HepG2 (cell line): ENCODE data around the gene ZNF554. TPM values are rescaled to one million over a fixed set of nuclear protein-coding genes. Genes with fewer than 3 reads are reported as not detected.

Experiments
- CENPX ChIP-seq: sonication (generic); formaldehyde crosslinking; IDR thresholded peaks from 2 replicates; pipeline ENCODE4 v1.9.0; 2021; ENCODE audit warnings: mild to moderate bottlenecking, missing genetic modification reagents, moderate library complexity
- E2F1 ChIP-seq: sonication (generic); formaldehyde crosslinking; IDR thresholded peaks from 2 replicates; pipeline ENCODE4 v1.5.0; 2020; ENCODE audit warnings: missing genetic modification reagents
- HOXA9 ChIP-seq: sonication (generic); formaldehyde crosslinking; IDR thresholded peaks from 2 replicates; pipeline ENCODE4 v1.8.1; 2022; ENCODE audit warnings: missing genetic modification reagents, mild to moderate bottlenecking, moderate library complexity, borderline replicate concordance
- JUN ChIP-seq: sonication (generic); formaldehyde crosslinking; IDR thresholded peaks from 2 replicates; pipeline ENCODE4 v1.4.0; 2020; ENCODE audit warnings: mild to moderate bottlenecking, missing genetic modification reagents
- MAF1 ChIP-seq: sonication (generic); formaldehyde crosslinking; IDR thresholded peaks from 2 replicates; pipeline ENCODE4 v1.5.0; 2020; ENCODE audit warnings: missing genetic modification reagents, borderline replicate concordance
- MBD4 ChIP-seq: IDR thresholded peaks from 2 replicates; pipeline ENCODE4 v1.6.1; 2012; ENCODE audit warnings: low read length, inconsistent platforms, borderline replicate concordance
- MTF2 ChIP-seq: sonication (generic); formaldehyde crosslinking; IDR thresholded peaks from 2 replicates; pipeline ENCODE4 v1.5.0; 2020; ENCODE audit warnings: missing genetic modification reagents, borderline replicate concordance
- STAT5B ChIP-seq: sonication (generic); formaldehyde crosslinking; IDR thresholded peaks from 2 replicates; pipeline ENCODE4 v1.4.0; 2020; ENCODE audit warnings: missing genetic modification reagents
- ZBTB46 ChIP-seq: sonication (generic); formaldehyde crosslinking; IDR thresholded peaks from 2 replicates; pipeline ENCODE4 v1.4.0; 2020; ENCODE audit warnings: mild to moderate bottlenecking, missing genetic modification reagents, borderline replicate concordance
- ZNF256 ChIP-seq: sonication (generic); formaldehyde crosslinking; conservative IDR thresholded peaks from 2 replicates; pipeline ENCODE4 v1.4.0; 2020; ENCODE audit warnings: missing genetic modification reagents
- ZNF276 ChIP-seq: sonication (generic); formaldehyde crosslinking; IDR thresholded peaks from 2 replicates; pipeline ENCODE4 v1.4.0; 2020; ENCODE audit warnings: mild to moderate bottlenecking, low read depth, missing genetic modification reagents
- ZNF430 ChIP-seq: sonication (generic); formaldehyde crosslinking; IDR thresholded peaks from 2 replicates; pipeline ENCODE4 v1.9.0; 2021; ENCODE audit warnings: mild to moderate bottlenecking, missing genetic modification reagents
- ZNF496 ChIP-seq: sonication (generic); formaldehyde crosslinking; IDR thresholded peaks from 2 replicates; pipeline ENCODE4 v1.8.1; 2023; ENCODE audit warnings: mild to moderate bottlenecking, moderate library complexity, missing genetic modification reagents; ENCODE audit not compliant: insufficient replicate concordance
- ZNF747 ChIP-seq: sonication (generic); formaldehyde crosslinking; IDR thresholded peaks from 2 replicates; pipeline ENCODE4 v1.8.1; 2023; ENCODE audit warnings: missing genetic modification reagents, mild to moderate bottlenecking, borderline replicate concordance
- ZNF776 ChIP-seq: sonication (generic); formaldehyde crosslinking; IDR thresholded peaks from 2 replicates; pipeline ENCODE4 v1.4.0; 2020; ENCODE audit warnings: mild to moderate bottlenecking, missing genetic modification reagents
- ZNF792 ChIP-seq: IDR thresholded peaks from 2 replicates; pipeline ENCODE4 v1.6.1; 2016
- polyA plus RNA-seq, 8 experiments: library from polyadenylated mRNA; depleted of rRNA in 3 of 8; stranded (reverse) in 7 of 8; unstranded in 1 of 8; fragments of >200 nt; fragmentation: Illumina TruSeq in 4 of 8; extraction: Trizol in 4 of 8; gene quantifications; 2 replicates each; pipeline versions ENCODE4 v1.2.1 to v1.2.3, GENCODE V29; 2011 to 2016; ENCODE audit warnings: low read depth in 4 of 8, missing spikeins in 1 of 8, mixed read lengths in 1 of 8; ENCODE audit not compliant: insufficient read depth in 1 of 8
- total RNA-seq, 5 experiments: library from RNA; depleted of rRNA; stranded (reverse); fragments of >200 nt; fragmentation: Illumina TruSeq; extraction: Trizol; gene quantifications; 2 replicates each; pipeline ENCODE4 v1.2.3, GENCODE V29; 2016; ENCODE audit warnings: low read depth in 1 of 5
- TF ChIP-seq, protein P1 (sequence below): sonication (generic); formaldehyde crosslinking; conservative IDR thresholded peaks from 2 replicates; pipeline ENCODE4 v1.4.0; 2020; ENCODE audit warnings: missing genetic modification reagents
- TF ChIP-seq, protein P2 (sequence below): sonication (generic); formaldehyde crosslinking; IDR thresholded peaks from 2 replicates; pipeline ENCODE4 v1.4.0; 2020; ENCODE audit warnings: mild to moderate bottlenecking, missing genetic modification reagents
- TF ChIP-seq, protein P3 (sequence below): sonication (generic); formaldehyde crosslinking; IDR thresholded peaks from 2 replicates; pipeline ENCODE4 v1.5.1; 2020; ENCODE audit warnings: mild to moderate bottlenecking, missing genetic modification reagents

The ZNF554 gene
- total and polyA plus RNA-seq, 2 of the 13 experiments (the other 11 are each of a cell fraction or from before 2014, with no cell fraction given) = 2.2 to 2.7 TPM

GRCh38 chr19:2782936-2783780, 36.5 kb upstream of the ZNF554 start, which contains the start of gene SGTA (continued):
- TF ChIP-seq ZNF792 (peak; percentile 98), JUN (peak; percentile 47; the same call in 1 of the 2 replicates), ZNF430 (CRISPR knock-in tag) (peak; percentile 89; the same call in 1 of the 2 replicates), MAF1 (peak; percentile 68; the same call in 1 of the 2 replicates), ZBTB46 (CRISPR knock-in tag) (no peak), MTF2 (CRISPR knock-in tag) (no peak), HOXA9 (CRISPR knock-in tag) (peak; percentile 96; the same call in 1 of the 2 replicates), ZNF496 (CRISPR knock-in tag) (no peak), E2F1 (CRISPR knock-in tag) (peak; percentile 93), ZNF256 (CRISPR knock-in tag) (peak; percentile 99), ZNF747 (CRISPR knock-in tag) (peak; percentile 98), ZNF776 (peak; percentile 15; the same call in 1 of the 2 replicates), MBD4 (no peak), CENPX (no peak), STAT5B (peak; percentile 14; the same call in 1 of the 2 replicates), ZNF276 (CRISPR knock-in tag) (no peak)
- TF ChIP-seq, protein P1, sequence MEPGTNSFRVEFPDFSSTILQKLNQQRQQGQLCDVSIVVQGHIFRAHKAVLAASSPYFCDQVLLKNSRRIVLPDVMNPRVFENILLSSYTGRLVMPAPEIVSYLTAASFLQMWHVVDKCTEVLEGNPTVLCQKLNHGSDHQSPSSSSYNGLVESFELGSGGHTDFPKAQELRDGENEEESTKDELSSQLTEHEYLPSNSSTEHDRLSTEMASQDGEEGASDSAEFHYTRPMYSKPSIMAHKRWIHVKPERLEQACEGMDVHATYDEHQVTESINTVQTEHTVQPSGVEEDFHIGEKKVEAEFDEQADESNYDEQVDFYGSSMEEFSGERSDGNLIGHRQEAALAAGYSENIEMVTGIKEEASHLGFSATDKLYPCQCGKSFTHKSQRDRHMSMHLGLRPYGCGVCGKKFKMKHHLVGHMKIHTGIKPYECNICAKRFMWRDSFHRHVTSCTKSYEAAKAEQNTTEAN = peak; percentile 94
- TF ChIP-seq, protein P2, sequence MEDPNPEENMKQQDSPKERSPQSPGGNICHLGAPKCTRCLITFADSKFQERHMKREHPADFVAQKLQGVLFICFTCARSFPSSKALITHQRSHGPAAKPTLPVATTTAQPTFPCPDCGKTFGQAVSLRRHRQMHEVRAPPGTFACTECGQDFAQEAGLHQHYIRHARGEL = no peak
- TF ChIP-seq, protein P3, sequence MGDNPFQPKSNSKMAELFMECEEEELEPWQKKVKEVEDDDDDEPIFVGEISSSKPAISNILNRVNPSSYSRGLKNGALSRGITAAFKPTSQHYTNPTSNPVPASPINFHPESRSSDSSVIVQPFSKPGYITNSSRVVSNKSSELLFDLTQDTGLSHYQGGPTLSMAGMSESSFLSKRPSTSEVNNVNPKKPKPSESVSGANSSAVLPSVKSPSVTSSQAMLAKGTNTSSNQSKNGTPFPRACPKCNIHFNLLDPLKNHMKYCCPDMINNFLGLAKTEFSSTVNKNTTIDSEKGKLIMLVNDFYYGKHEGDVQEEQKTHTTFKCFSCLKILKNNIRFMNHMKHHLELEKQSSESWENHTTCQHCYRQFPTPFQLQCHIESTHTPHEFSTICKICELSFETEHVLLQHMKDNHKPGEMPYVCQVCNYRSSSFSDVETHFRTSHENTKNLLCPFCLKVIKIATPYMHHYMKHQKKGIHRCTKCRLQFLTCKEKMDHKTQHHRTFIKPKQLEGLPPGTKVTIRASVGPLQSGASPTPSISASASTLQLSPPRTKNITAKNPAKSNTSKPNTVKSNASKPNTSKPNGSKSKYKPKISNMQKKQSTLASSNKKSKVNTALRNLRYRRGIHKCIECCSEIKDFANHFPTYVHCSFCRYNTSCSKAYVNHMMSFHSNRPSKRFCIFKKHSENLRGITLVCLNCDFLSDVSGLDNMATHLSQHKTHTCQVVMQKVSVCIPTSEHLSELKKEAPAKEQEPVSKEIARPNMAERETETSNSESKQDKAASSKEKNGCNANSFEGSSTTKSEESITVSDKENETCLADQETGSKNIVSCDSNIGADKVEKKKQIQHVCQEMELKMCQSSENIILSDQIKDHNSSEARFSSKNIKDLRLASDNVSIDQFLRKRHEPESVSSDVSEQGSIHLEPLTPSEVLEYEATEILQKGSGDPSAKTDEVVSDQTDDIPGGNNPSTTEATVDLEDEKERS = peak; percentile 78; the same call in 1 of the 2 replicates
